NCI-H1105 (cell line): ENCODE data around the gene SCP2.

Experiments
- DNase-seq: peaks from one replicate; lab custom pipeline; 2025; lab: John Stamatoyannopoulos, UW

SCP2 gene

GRCh38 chr1:53082826-53083455, 155.9 kb downstream of the SCP2 start:
- no peak for DNase-seq

GRCh38 chr1:53083636-53084588, 156.8 kb downstream of the SCP2 start:
- DNase-seq = no peak

GRCh38 chr1:53084589-53084971, 157.5 kb downstream of the SCP2 start:
- DNase-seq = no peak

GRCh38 chr1:53085405-53085804, 158.3 kb downstream of the SCP2 start:
- DNase-seq = no peak

- no peak for DNase-seq
Measured at GRCh38 chr1:53086491-53087070, 159.5 kb downstream of the SCP2 start.

GRCh38 chr1:53087332-53088285, 160.5 kb downstream of the SCP2 start:
- no peak for DNase-seq

GRCh38 chr1:53088616-53089300, 161.7 kb downstream of the SCP2 start:
- no peak for DNase-seq

- DNase-seq = no peak
Measured at GRCh38 chr1:53089478-53090226, 162.6 kb downstream of the SCP2 start.

GRCh38 chr1:53090227-53091147, 163.4 kb downstream of the SCP2 start:
- DNase-seq = no peak

- DNase-seq = no peak
Measured at GRCh38 chr1:53091841-53092645, 165.0 kb downstream of the SCP2 start.

GRCh38 chr1:53092659-53093450, 165.8 kb downstream of the SCP2 start:
- DNase-seq = no peak

- DNase-seq = no peak
Measured at GRCh38 chr1:53093451-53093754, 166.3 kb downstream of the SCP2 start.

GRCh38 chr1:53093778-53094532, 166.9 kb downstream of the SCP2 start:
- no peak for DNase-seq

- no peak for DNase-seq
Measured at GRCh38 chr1:53094533-53094919, 167.4 kb downstream of the SCP2 start.
